IPS-20b (cell line): ENCODE measurements around the gene EDARADD.

Experiments
- H3K27ac ChIP-seq: one replicate; pipeline ENCODE4 v1.5.1; 2013; ENCODE audit warnings: low read length
- H3K27me3 ChIP-seq: 2 replicates; pipeline ENCODE4 v1.6.1; 2013; ENCODE audit warnings: mild to moderate bottlenecking, low read length, inconsistent platforms; ENCODE audit not compliant: insufficient read depth
- H3K36me3 ChIP-seq: 2 replicates; pipeline ENCODE4 v1.6.1; 2013; ENCODE audit warnings: low read depth, mild to moderate bottlenecking, inconsistent platforms, low read length, moderate library complexity; ENCODE audit not compliant: insufficient read depth
- H3K4me1 ChIP-seq: 2 replicates; pipeline ENCODE4 v1.6.1; 2013; ENCODE audit warnings: mild to moderate bottlenecking, control low read depth, inconsistent platforms, low read length, moderate library complexity; ENCODE audit not compliant: insufficient read depth
- H3K4me3 ChIP-seq: 2 replicates; pipeline ENCODE4 v1.5.1; 2013; ENCODE audit warnings: mild to moderate bottlenecking, low read length, inconsistent platforms
- H3K9ac ChIP-seq: 2 replicates; pipeline ENCODE4 v1.6.1; 2013; ENCODE audit warnings: low read depth, mild to moderate bottlenecking, inconsistent platforms, low read length, moderate library complexity
- H3K9me3 ChIP-seq: 2 replicates; pipeline ENCODE4 v1.6.1; 2013; ENCODE audit warnings: mild to moderate bottlenecking, low read depth, low read length, inconsistent platforms; ENCODE audit not compliant: insufficient read depth

EDARADD gene

DNA sequence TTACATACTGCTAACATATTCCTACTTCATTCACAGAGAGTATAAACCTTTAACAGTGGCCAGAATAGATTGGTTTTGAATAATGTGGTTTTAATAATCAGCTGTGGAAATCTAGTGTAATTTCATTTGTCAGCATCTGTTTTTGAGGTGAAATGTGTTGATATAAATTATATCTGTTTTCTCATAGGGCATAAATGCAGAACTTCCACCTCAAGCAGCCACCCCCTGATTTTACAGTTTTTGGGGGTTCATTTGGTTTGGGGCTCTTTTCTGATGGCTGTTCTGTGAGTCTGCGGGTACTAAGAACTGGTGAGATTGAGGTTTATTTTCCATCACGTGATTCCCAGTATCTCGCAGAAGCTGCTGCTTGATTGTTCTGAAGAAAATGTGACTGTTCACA, 23.2 kb downstream of the EDARADD start:
- Histone ChIP-seq H3K36me3 (no peaks in the 10 kb centered on the region), H3K4me3 (no peak overlapping the region), H3K4me1 (no peaks in the 10 kb centered on the region), H3K9me3 (no peaks in the 10 kb centered on the region), H3K27me3 (no peaks in the 10 kb centered on the region), H3K27ac (no peak overlapping the region), H3K9ac (no peak overlapping the region)

- Histone ChIP-seq H3K9me3 (no peaks in the 10 kb centered on the region), H3K4me3 (no peak overlapping the region), H3K4me1 (no peaks in the 10 kb centered on the region), H3K27me3 (no peaks in the 10 kb centered on the region), H3K36me3 (no peaks in the 10 kb centered on the region), H3K27ac (no peak overlapping the region), H3K9ac (no peak overlapping the region)
Observed at GRCh38 chr1:236419502-236419901, 25.4 kb downstream of the EDARADD start.

DNA sequence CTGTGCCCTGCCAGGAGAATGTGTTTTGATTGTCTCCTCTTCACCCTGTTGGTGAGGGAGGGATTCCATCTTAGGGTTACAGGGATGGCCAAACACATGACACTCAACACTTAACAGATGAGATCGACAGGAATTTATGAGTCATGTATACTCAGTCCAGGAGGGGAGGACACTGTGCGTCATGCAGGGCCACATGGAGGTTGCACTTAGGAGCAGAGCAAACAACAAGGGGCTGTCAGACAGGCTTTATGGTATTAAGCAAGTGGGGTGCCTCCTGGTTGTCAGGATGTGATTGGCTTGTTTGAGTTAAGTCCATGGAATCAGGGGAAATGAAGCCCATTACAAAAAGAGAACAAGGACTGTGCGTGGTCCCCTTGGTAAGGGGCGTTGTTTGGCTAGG, 26.9 kb downstream of the EDARADD start:
- H3K4me1 ChIP-seq, result no peaks in the 10 kb centered on the region
- no peak overlapping the region for H3K4me3 ChIP-seq
- H3K36me3 ChIP-seq, result no peaks in the 10 kb centered on the region
- no peaks in the 10 kb centered on the region for H3K27me3 ChIP-seq
- no peak overlapping the region for H3K9ac ChIP-seq
- no peaks in the 10 kb centered on the region for H3K9me3 ChIP-seq
- no peak overlapping the region for H3K27ac ChIP-seq

- Histone ChIP-seq H3K9me3 (no peaks in the 10 kb centered on the region), H3K27ac (no peak overlapping the region), H3K27me3 (no peaks in the 10 kb centered on the region), H3K36me3 (0 out of 2 replicates have a peak, but pooled peaks cover 3% of the 10 kb centered on the region), H3K4me1 (no peaks in the 10 kb centered on the region), H3K4me3 (no peak overlapping the region), H3K9ac (no peak overlapping the region)
Observed at GRCh38 chr1:236421850-236422516, 27.9 kb downstream of the EDARADD start.

DNA sequence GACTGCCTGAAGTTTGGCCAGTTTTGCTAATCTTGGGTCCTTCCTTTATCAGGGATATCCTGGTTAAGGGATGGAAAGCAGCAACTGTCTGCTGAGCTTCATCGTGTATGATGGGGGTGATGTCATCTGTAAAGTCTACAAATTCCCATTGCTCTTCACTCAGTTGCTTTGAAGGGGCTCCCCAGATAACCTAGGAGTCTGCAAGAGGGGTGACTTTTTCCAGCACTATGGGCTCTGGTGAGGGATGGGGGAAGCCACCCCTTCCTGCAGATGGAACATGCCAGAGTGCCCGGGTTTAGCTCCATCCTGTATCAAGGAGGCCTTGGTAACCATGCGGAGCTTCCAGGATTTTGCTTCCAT, 28.4 kb downstream of the EDARADD start:
- Histone ChIP-seq H3K4me3 (no peak overlapping the region), H3K27ac (no peak overlapping the region), H3K36me3 (0 out of 2 replicates have a peak, but pooled peaks cover 3% of the 10 kb centered on the region), H3K9ac (no peak overlapping the region), H3K4me1 (no peaks in the 10 kb centered on the region), H3K9me3 (no peaks in the 10 kb centered on the region), H3K27me3 (no peaks in the 10 kb centered on the region)

DNA sequence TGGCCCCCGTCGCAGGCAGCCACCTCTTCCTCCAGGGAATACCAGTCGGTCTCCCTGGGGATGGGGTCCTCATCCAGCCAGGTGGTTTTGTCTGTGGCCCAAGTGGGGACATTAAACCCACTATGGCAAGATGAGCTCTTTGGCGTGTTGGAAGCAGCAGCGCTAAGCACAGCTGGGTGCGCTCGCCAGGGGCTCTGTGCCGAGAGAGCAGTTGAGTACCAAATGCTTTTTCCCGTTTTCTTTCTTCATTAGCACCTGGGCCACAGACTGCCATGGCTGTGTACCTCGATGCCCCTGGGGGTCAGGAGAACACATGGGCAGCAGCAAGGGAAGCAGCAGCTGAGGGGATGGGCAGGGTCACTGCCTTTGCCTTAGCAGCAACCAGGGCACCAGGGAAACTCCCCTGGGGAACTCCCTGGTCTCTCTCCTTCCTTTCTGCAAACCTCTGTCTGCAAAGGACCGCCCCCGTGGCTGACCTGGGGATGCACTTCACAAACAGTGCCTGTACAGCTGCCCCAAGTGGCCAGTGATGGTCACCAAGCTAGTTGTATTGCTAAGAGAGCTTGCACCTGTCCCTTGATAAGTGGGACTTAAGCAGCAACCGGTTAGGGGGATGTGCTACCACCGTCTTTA, 31.1 kb downstream of the EDARADD start:
- no peaks in the 10 kb centered on the region for H3K4me1 ChIP-seq
- no peak overlapping the region for H3K4me3 ChIP-seq
- no peaks in the 10 kb centered on the region for H3K9me3 ChIP-seq
- H3K27me3 ChIP-seq, result no peaks in the 10 kb centered on the region
- H3K9ac ChIP-seq, result no peak overlapping the region
- H3K36me3 ChIP-seq, result 0 out of 2 replicates have a peak, but pooled peaks cover 3% of the 10 kb centered on the region
- H3K27ac ChIP-seq, result no peak overlapping the region

DNA sequence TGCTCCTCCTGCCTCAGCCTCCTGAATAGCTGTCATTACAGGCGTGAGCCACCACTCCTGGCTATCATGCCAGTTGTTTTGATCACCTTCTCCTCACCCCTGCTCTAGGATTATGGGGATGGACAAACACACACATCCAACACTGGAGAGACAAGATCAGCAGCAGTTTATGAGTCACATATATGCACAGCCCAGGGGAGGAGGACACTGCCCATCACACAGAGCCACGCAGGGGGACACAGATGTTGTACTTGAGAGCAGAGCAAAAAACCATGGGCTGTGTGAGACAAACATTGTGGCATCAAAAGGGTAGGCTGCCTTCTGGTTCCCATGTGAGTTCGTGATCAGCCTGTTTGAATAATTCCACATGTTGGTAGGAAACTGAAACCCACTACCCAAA, 32.1 kb downstream of the EDARADD start:
- Histone ChIP-seq H3K27me3 (no peaks in the 10 kb centered on the region), H3K9me3 (no peaks in the 10 kb centered on the region), H3K4me1 (no peaks in the 10 kb centered on the region), H3K36me3 (0 out of 2 replicates have a peak, but pooled peaks cover 3% of the 10 kb centered on the region), H3K27ac (no peak overlapping the region), H3K9ac (no peak overlapping the region), H3K4me3 (no peak overlapping the region)

DNA sequence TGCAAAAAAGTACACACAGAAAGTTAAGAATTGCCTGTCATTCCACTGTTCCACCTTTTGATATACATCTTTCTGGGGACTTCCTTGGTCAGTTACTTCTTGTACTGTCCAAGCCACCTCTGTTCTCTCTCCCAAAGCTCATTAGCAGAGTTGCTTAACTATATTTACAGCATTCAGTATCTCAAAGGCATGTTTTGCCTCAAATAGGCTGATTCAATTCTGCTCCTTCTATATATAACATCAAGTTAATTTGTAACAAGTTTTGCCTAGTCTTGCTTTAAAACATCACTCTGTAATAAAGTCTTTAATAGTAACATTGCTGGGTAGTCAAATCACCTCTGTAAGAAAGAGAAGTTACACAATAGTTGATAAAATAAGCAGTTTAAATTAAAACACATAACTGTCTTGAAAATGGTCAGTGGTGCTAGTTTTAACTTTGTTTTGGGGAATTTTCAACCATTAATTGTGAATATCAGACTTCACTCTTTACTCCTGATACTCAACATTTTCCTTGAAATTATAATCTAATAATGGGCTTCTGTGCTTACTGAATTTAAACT, 35.7 kb downstream of the EDARADD start:
- Histone ChIP-seq H3K9me3 (no peaks in the 10 kb centered on the region), H3K4me3 (no peak overlapping the region), H3K9ac (no peak overlapping the region), H3K36me3 (0 out of 2 replicates have a peak, but pooled peaks cover 3% of the 10 kb centered on the region), H3K4me1 (no peaks in the 10 kb centered on the region), H3K27me3 (no peaks in the 10 kb centered on the region), H3K27ac (no peak overlapping the region)

DNA sequence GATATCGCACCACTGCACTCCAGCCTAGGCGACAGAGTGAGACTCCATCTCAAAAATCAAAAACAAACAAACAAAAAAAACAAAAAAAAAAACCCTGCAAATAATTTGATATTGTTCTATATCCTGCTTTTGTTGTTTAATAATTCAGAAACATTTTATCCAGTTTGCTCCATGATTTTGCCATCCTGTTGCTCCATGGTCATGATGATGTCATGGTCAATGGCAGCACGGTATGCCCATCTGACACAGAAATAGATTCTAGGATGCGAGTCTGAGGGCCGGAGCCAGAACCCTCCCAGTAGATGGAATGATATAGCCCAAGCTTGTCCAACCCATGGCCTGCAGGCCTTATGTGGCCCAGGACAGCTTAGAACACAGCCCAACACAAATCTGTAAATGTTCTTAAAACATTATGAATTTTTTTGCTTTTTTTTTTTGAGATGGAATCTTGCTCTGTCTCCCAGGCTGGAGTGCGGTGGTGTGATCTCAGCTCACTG, 39.8 kb downstream of the EDARADD start:
- Histone ChIP-seq H3K36me3 (no peaks in the 10 kb centered on the region), H3K9me3 (no peaks in the 10 kb centered on the region), H3K9ac (no peak overlapping the region), H3K4me1 (no peaks in the 10 kb centered on the region), H3K27ac (no peak overlapping the region), H3K27me3 (no peaks in the 10 kb centered on the region), H3K4me3 (no peak overlapping the region)

- H3K4me1 ChIP-seq, result no peaks in the 10 kb centered on the region
- no peak overlapping the region for H3K27ac ChIP-seq
- no peak overlapping the region for H3K9ac ChIP-seq
- no peaks in the 10 kb centered on the region; the same call in 1 of the 2 replicates for H3K9me3 ChIP-seq
- H3K36me3 ChIP-seq, result no peaks in the 10 kb centered on the region
- H3K27me3 ChIP-seq, result no peaks in the 10 kb centered on the region
- no peak overlapping the region for H3K4me3 ChIP-seq
Observed at GRCh38 chr1:236438614-236439013, 44.5 kb downstream of the EDARADD start.

DNA sequence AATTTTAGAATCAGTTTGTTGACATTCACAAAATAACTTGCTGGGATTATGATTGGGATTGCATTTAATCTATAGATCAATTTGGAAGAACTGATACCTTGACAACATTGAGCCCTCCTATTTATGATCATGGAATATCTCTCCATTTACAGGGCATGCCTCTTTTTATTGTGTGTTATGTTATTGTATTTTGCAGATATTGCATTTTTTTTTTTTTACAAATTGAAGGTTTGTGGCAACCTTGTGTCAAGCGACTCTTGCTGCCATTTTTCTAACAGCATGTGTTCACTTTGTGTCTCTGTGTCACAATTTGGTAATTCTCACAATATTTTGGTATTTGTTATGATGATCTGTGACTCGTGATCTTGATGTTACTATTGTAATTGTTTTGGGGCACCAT, 46.3 kb downstream of the EDARADD start:
- no peaks in the 10 kb centered on the region for H3K36me3 ChIP-seq
- H3K9ac ChIP-seq, result no peak overlapping the region
- H3K4me1 ChIP-seq, result no peaks in the 10 kb centered on the region
- peaks cover 5% of the 10 kb centered on the region for H3K9me3 ChIP-seq
- H3K27ac ChIP-seq, result no peak overlapping the region
- no peak overlapping the region for H3K4me3 ChIP-seq
- no peaks in the 10 kb centered on the region for H3K27me3 ChIP-seq

GRCh38 chr1:236450779-236451178, 56.7 kb downstream of the EDARADD start:
- H3K27me3 ChIP-seq, result no peaks in the 10 kb centered on the region
- no peak overlapping the region for H3K9ac ChIP-seq
- no peak overlapping the region for H3K4me3 ChIP-seq
- no peaks in the 10 kb centered on the region for H3K36me3 ChIP-seq
- H3K4me1 ChIP-seq, result no peaks in the 10 kb centered on the region
- H3K9me3 ChIP-seq, result no peaks in the 10 kb centered on the region
- no peak overlapping the region for H3K27ac ChIP-seq
